Activated CD4-positive, alpha-beta T cell treated with anti-CD3 and anti-CD28 coated beads, Interleukin-10, Interleukin-2, amounts not matched to agents 100 ng/mL and 50 ng/mL, durations not matched to agents 16 hours and 8 hours (primary cell): ENCODE measurements around the gene CERS5.
"Not testable (repeated sequence)": the region's sequence is repeated elsewhere in the genome, so short reads cannot be mapped to it uniquely, and the experiment has no call there.

Experiments used
- DNase-seq: peaks from one replicate; pipeline ENCODE4 v3.0.0-alpha.2; 2020

CERS5 gene

DNA sequence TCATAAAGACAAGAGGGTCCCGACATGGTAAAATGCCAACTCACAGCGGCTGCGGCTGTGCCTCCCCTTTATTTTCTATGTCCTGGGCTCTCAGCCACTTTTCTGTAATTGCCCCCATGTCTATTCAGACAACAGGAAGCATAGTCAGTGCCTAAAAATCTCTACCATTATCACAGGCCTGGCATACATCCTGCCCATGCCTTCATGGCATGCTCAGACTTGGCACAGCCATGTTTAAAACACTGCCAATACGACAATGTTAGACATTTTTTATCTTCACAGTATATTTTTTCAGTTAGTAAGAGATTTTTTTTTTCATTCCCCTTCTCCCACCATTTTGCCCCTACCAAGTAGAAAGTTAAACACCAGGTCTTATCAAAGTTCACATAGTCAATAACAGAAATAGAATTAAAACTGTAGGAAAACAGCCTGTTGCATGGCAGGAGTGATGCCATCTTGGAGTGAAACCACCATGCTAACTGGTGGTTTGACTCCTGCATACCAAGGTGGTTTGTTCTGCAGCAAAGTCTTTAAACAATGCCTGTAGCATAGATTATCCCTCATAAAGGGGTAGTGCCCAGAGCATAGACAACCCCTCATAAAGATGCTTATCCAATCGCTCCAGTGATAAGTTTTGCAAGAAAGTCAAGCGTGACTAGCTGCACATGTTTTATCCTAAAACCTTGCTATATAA lies 18.9 kb upstream of the CERS5 start:
- no peak for DNase-seq

DNA sequence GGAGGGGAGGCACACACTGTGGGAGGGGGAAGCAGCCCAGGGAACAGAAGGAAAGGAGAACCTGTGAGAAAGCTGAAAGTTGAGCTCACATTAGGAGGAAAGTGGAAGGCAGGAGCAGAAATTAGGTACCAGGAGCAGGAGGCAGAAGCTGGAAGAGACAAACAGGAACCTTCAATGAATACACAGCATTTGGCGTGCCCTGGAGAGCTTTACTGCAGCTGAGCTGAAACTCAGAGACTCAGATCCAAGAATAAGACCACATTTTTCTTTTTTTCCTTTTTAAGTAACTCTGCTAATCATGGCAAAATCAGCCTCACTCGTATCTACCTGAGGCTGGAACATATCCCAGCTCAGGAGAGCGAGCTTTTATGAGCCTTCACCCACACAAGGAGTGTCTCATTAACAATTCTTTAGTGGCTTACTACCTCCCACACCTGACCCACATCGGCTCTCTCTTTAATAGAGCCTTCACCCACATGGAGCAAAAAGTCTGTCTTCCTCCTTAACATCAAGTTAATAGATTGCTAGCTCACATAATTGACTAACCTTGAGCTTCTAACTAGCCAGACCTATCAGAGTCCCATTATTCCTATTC lies 18.2 kb upstream of the CERS5 start:
- no peak for DNase-seq

DNA sequence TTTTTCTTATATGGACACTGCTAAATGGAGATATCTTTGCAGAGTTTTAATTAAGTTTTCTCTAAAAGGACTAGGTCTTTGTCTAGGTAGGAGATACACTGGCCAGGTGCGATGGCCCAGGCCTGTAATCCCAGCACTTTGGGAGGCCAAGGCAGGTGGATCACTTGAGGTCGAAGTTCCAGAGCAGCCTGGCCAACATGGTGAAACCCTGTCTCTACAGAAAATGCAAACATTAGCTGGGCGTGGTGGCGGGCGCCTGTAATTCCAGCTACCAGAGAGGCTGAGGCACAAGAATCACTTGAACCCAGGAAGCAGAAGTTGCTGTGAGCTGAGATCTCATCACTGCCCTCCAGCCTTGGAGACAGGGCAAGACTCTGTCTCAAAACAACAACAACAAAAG lies 17.1 kb upstream of the CERS5 start:
- DNase-seq: no peak

GRCh38 chr12:50182461-50182860 lies 15.3 kb upstream of the CERS5 start:
- DNase-seq: no peak

- DNase-seq: no peak
Measured at GRCh38 chr12:50181691-50182090, 14.5 kb upstream of the CERS5 start.

- no peak for DNase-seq
Measured at GRCh38 chr12:50175716-50176026, 8.5 kb upstream of the CERS5 start.

DNA sequence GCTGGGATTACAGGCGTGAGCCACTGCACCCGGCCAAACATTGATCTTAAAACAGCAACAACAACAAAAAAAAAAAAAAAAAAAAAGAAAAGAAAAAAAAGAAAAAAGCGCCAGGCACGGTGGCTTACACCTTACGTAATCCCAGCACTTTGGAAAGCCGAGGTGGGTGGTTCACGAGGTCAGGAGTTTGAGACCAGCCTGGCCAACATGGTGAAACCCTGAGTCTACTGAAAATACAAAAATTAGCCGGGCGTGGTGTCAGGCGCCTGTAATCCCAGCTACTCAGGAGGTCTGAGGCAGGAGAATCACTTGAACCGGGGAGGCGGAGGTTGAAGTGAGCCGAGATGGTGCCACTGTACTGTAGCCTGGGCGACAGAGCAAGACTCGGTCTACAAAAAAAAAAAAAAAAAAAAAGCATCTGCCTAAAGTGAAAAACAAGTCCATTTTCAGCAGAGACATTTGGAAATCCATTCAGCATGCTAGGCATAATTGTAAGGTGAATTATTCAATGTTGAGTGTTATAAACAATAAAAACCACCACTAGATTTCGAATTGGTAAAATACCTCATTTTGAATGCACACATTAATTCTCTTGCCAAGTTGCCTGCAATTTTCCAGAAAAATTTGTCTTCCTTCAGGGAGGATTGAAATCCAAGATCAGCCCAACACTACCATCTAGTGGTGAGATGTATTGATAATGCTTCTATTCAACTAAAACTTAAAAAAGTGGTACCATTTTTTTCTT lies 8.0 kb upstream of the CERS5 start:
- DNase-seq: peak; percentile 44

DNA sequence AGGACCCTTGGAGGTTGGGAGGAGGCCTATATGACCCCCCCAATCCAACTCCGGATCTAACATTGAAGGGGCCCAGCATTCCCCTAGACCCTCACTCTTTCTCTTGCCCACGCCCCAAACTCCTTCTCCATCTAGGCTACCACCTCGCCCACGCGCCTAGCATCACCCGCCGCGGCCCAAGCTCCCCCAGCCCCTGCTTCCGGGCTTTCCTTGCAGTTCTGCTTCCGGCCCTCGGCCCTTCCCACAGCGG lies 445 bp downstream of the CERS5 start:
- DNase-seq: peak; percentile 66

DNA sequence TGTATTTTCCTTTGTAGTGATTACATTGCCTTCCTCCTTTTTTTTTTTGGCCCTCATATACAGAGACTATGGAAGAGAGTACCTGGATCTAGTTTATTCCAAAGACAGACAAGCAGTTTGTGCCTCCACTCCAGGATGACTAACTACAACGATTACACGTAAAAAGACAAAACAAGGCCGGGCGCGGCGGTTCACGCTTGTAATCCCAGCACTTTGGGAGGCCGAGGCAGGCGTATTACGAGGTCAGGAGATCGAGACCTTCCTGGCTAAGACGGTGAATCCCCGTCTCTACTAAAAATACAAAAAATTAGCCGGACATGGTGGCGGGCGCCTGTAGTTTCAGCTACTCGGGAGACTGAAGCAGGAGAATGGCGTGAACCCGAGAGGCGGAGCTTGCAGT lies 2.2 kb downstream of the CERS5 start:
- DNase-seq: no peak

DNA sequence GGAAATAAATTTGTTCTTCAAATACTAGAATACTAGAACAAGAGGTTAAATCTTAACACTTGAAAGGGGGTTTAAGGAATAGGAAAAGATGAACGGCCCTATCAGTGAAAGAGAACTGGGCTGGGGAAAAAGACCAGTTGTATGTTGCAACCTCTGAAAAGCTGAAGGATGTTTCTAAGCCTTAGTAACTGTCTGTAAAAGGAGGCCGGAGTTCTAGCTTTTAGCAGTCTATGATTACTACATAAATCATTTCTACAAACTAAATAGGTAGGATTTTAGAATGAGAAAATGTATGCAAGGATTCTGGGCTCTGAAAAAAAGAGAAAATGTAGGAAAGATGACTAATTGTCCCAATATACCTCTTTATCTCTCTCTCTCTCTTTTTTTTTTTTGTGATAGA lies 4.9 kb downstream of the CERS5 start:
- no peak for DNase-seq

- no peak for DNase-seq
Measured at GRCh38 chr12:50160643-50161042, 6.5 kb downstream of the CERS5 start.

DNA sequence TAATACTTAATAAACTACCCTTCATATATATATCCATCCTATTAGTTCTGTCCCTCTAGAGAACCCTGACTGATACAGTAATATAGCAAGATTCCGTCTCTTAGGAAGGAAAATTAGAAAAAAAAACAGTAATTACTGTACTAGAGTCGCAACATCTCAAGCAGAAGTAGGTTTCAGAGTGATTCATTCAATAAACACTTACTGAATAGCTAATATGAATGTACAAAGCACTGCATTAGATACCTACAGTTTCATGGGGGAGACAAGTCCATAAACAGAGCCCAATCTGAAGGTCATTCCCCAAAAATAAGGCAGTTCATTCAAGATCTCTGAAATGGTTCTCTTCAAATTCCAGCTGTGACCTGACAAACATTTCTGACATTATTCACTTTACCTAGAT lies 9.9 kb downstream of the CERS5 start:
- DNase-seq: peak; percentile 21

GRCh38 chr12:50156641-50157040 lies 10.5 kb downstream of the CERS5 start:
- no peak for DNase-seq

DNA sequence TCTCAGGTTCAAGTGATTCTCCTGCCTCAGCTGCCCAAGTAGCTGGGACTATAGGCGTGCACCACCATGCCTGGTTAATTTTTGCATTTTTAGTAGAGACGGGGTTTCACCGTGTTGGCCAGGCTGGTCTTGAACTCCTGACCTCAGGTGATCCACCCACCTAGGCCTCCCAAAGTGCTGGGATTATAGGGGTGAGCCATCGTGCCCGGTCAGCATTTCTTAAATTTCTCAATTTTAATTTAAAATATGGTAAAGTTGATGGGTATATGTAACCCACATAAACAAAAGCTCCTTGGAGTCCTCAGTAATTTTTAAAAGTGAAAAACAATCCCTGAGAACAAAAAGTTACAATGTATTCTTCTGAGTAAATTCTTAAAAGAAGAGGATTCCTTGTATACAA lies 12.2 kb downstream of the CERS5 start:
- DNase-seq: not testable (repeated sequence)

- DNase-seq: no peak
Measured at GRCh38 chr12:50151047-50151687, 16.0 kb downstream of the CERS5 start.

GRCh38 chr12:50149311-50149710 lies 17.9 kb downstream of the CERS5 start:
- peak; percentile 57 for DNase-seq

- not testable (repeated sequence) for DNase-seq
Measured at GRCh38 chr12:50148011-50148410, 19.2 kb downstream of the CERS5 start.

DNA sequence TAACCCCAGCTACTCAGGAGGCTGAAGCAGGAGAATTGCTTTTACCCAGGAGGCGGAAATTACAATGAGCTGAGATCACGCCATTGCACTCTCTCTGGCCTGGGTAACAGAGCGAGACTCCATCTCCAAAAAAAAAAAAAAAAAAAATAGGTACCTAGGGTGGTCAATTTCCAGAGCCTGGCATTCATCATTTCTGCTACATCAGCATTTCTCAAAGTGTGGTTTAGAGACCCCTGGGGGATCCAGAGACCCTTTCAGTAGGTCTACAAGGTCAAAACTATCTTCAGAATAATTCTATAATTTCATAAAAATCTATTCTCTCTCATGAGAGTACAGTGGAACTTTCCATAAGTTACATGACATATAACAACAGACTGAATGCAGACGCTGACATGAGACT lies 19.9 kb downstream of the CERS5 start:
- DNase-seq: no peak

GRCh38 chr12:50145439-50145838 lies 21.7 kb downstream of the CERS5 start:
- DNase-seq: no peak

DNA sequence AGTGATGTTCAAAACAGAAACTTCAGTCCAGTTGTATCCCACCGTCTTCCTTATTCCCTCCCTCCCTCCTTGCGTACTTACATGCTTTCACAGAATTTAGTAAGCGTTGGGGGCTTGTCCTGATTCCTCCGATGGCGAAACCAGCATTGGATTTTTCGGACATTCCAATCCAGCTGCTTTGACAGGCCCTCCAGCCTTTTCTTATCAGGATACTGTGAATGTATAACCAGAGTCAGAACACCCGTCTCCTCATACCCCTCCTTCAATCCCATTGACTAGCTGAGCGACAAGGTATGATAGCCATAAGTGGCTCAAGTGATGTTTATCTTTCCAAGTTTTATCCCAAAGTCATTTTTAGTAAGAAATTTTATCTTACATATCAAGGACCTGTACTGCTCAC lies 24.2 kb downstream of the CERS5 start:
- no peak for DNase-seq

GRCh38 chr12:50132505-50133135 lies 34.5 kb downstream of the CERS5 start:
- peak; percentile 66 for DNase-seq

DNA sequence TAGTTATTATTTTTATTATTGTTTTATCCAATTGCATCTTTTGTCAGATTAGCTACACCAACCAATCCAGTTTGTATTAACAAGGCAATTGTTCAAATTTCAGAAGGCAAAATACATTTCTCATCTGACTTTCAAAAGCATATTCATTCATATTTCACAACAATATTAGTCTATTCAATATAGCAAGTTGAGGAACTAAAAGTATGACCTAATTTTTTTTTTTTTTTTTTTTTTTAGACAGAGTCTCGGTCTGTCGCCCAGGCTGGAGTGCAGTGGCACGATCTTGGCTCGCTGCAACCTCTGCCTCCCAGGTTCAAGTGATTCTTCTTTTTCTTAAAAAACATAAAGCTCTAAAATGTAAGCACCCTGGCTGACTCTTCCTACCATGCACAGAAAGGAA lies 37.9 kb downstream of the CERS5 start:
- no peak for DNase-seq

GRCh38 chr12:50127546-50127945 lies 39.6 kb downstream of the CERS5 start:
- DNase-seq: no peak

- no peak for DNase-seq
Measured at GRCh38 chr12:50123203-50123602, 44.0 kb downstream of the CERS5 start.
